HL-60 (cell line): ENCODE data around the gene CYP27B1.

ENCODE experiments used
- GABPA ChIP-seq: IDR thresholded peaks from 2 replicates; pipeline ENCODE4 v1.6.1; 2012; ENCODE audit warnings: low read depth
- POLR2AphosphoS5 ChIP-seq: IDR thresholded peaks from 2 replicates; pipeline ENCODE4 v1.6.1; 2012; ENCODE audit warnings: low read depth
- TF ChIP-seq, protein P1 (sequence below): IDR thresholded peaks from one replicate; pipeline ENCODE4 v1.5.1; 2011; ENCODE audit warnings: low read length, control low read depth, inconsistent platforms; ENCODE audit not compliant: insufficient read depth
- TF ChIP-seq, protein P2 (sequence below): IDR thresholded peaks from 2 replicates; pipeline ENCODE4 v1.6.1; 2012; ENCODE audit warnings: low read depth; ENCODE audit not compliant: insufficient replicate concordance

DNA sequence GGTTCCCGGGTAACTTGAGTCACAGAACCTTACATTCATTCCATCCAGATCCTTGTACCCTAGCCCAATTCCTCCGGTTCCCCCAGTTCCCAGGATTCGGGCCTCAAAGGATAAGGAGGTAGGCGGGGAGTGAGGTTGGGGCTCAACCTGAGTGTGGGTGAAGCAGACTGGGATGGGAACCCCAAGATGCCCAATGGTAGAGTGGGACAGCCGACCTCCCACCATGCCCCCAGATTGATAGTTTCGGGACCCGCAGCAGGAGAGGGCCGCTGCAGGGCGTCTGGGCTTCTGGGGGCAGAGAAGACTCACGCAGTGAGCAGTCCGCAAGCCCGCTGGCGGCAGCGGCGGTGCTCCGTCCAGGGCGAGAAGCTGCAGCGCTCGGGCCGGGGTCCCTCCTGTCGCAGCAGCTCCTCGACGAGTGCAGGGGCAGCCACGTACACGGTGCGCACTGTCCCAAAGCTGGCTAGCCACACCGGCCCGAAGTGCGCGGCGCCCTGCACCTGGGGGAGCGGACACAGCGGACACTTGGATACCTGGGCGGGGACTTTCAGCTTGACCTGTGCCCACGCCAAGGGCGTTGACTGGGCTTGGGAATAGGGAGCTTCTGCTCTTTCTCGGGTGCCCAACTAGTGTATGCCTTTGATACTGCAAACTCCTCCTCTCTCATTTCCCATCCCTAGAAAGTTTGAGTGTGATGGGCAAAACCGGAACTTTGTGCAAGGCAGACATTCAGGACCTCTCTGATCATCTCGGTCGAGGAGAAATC, 997 bp downstream of the CYP27B1 start:
- TF ChIP-seq, protein P1, sequence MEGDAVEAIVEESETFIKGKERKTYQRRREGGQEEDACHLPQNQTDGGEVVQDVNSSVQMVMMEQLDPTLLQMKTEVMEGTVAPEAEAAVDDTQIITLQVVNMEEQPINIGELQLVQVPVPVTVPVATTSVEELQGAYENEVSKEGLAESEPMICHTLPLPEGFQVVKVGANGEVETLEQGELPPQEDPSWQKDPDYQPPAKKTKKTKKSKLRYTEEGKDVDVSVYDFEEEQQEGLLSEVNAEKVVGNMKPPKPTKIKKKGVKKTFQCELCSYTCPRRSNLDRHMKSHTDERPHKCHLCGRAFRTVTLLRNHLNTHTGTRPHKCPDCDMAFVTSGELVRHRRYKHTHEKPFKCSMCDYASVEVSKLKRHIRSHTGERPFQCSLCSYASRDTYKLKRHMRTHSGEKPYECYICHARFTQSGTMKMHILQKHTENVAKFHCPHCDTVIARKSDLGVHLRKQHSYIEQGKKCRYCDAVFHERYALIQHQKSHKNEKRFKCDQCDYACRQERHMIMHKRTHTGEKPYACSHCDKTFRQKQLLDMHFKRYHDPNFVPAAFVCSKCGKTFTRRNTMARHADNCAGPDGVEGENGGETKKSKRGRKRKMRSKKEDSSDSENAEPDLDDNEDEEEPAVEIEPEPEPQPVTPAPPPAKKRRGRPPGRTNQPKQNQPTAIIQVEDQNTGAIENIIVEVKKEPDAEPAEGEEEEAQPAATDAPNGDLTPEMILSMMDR, result no peak
- no peak for TF ChIP-seq POLR2AphosphoS5
- TF ChIP-seq GABPA, result no peak
- TF ChIP-seq, protein P2, sequence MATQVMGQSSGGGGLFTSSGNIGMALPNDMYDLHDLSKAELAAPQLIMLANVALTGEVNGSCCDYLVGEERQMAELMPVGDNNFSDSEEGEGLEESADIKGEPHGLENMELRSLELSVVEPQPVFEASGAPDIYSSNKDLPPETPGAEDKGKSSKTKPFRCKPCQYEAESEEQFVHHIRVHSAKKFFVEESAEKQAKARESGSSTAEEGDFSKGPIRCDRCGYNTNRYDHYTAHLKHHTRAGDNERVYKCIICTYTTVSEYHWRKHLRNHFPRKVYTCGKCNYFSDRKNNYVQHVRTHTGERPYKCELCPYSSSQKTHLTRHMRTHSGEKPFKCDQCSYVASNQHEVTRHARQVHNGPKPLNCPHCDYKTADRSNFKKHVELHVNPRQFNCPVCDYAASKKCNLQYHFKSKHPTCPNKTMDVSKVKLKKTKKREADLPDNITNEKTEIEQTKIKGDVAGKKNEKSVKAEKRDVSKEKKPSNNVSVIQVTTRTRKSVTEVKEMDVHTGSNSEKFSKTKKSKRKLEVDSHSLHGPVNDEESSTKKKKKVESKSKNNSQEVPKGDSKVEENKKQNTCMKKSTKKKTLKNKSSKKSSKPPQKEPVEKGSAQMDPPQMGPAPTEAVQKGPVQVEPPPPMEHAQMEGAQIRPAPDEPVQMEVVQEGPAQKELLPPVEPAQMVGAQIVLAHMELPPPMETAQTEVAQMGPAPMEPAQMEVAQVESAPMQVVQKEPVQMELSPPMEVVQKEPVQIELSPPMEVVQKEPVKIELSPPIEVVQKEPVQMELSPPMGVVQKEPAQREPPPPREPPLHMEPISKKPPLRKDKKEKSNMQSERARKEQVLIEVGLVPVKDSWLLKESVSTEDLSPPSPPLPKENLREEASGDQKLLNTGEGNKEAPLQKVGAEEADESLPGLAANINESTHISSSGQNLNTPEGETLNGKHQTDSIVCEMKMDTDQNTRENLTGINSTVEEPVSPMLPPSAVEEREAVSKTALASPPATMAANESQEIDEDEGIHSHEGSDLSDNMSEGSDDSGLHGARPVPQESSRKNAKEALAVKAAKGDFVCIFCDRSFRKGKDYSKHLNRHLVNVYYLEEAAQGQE, result no peak
